HG02973 (cell line): ENCODE data around the gene NOP14.
A peak's percentile ranks its signal among the peaks of the same experiment; 100 is the strongest.
"Not testable (repeated sequence)": the region's sequence is repeated elsewhere in the genome, so short reads cannot be mapped to it uniquely, and the experiment has no call there.

Experiments
- ATAC-seq: cut with Tn5 transposase; IDR thresholded peaks from one replicate; pipeline ENCODE4 v1.9.1; 2021; ENCODE audit warnings: moderate library complexity; ENCODE audit not compliant: unreplicated experiment

Gene NOP14

GRCh38 chr4:2943364-2944090 is 19.7 kb downstream of the NOP14 start:
- ATAC-seq, result no peak

- ATAC-seq, result no peak
Measured at GRCh38 chr4:2942532-2943363, 20.5 kb downstream of the NOP14 start.

GRCh38 chr4:2942037-2942531 is 21.1 kb downstream of the NOP14 start:
- ATAC-seq, result no peak

- ATAC-seq, result no peak
Measured at GRCh38 chr4:2941138-2942036, 21.8 kb downstream of the NOP14 start.

- ATAC-seq, result no peak
Measured at GRCh38 chr4:2940267-2941137, 22.7 kb downstream of the NOP14 start.

- no peak for ATAC-seq
Measured at GRCh38 chr4:2939383-2940243, 23.6 kb downstream of the NOP14 start.

GRCh38 chr4:2938906-2939305 is 24.3 kb downstream of the NOP14 start:
- no peak for ATAC-seq

GRCh38 chr4:2938411-2938810 is 24.8 kb downstream of the NOP14 start:
- not testable (repeated sequence) for ATAC-seq

GRCh38 chr4:2937986-2938385 is 25.2 kb downstream of the NOP14 start:
- ATAC-seq, result no peak

- ATAC-seq, result no peak
Measured at GRCh38 chr4:2937146-2937857, 25.9 kb downstream of the NOP14 start.

GRCh38 chr4:2936773-2937145 is 26.4 kb downstream of the NOP14 start:
- ATAC-seq, result peak; percentile 33

GRCh38 chr4:2935762-2936743 is 27.2 kb downstream of the NOP14 start:
- no peak for ATAC-seq

GRCh38 chr4:2934813-2935761 is 28.1 kb downstream of the NOP14 start:
- peak; percentile 32 for ATAC-seq

- no peak for ATAC-seq
Measured at GRCh38 chr4:2934077-2934812, 29.0 kb downstream of the NOP14 start.

- ATAC-seq, result no peak
Measured at GRCh38 chr4:2933566-2934076, 29.6 kb downstream of the NOP14 start.
